HPDE6-E6E7 (cell line): ENCODE data around the gene PDK1.

Experiments
- DNase-seq: peaks from one replicate; pipeline ENCODE4 v3.0.0; 2011; ENCODE audit warnings: missing footprints; ENCODE audit errors: extremely low spot score

PDK1 gene

DNA sequence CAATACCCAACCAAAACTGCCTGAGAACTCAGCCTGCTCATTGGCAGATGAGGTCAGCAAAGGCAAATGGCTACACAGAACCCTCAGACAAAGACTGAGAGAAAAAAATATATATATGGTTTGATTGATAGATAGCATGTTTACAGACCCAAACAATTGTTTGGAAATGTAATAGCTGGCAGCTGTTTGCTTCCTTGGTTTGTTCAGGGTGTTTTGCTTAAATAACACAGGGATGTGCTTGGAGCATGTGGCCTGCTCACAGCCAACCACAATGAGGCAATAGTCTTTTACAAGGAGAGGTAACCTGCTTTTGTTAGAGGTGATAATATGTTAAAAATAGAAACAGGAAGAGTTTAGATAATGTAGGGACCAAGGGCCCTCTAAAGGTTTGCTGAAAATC lies 84.5 kb downstream of the PDK1 start:
- DNase-seq = no peak

- no peak for DNase-seq
Observed at GRCh38 chr2:172642301-172643020, 86.6 kb downstream of the PDK1 start.

GRCh38 chr2:172643142-172643541 lies 87.3 kb downstream of the PDK1 start:
- DNase-seq = peak; percentile 38

DNA sequence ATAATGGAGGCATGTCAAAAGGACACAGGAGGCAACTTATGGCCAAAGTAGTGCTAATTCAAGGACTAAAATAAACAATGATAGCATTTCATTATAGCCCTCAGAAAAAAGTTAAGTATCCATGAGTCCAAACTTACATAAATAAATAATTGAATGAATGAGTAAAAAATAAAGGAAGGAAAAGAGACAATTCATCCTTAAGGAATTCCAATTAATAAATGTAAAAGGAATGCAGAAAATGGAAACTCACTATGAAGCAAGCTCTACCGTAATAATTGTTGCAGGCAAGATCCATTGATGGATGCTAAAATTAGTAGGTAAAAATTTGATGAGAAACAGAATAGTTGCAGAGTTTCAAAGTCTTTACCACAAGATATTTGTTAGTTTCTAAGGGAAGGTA lies 91.5 kb downstream of the PDK1 start:
- no peak for DNase-seq

- no peak for DNase-seq
Observed at GRCh38 chr2:172655091-172655837, 99.4 kb downstream of the PDK1 start.

GRCh38 chr2:172655838-172656573 lies 100.1 kb downstream of the PDK1 start:
- DNase-seq = no peak
